HUES48 (cell line): ENCODE measurements around the gene WDR18.
A peak's percentile ranks its signal among the peaks of the same experiment; 100 is the strongest.

Experiments used
- H3K27ac ChIP-seq: one replicate; pipeline ENCODE4 v1.7.0; 2013; ENCODE audit warnings: low read depth, low read length, inconsistent platforms
- H3K27me3 ChIP-seq: 2 replicates; pipeline ENCODE4 v1.6.1; 2013; ENCODE audit warnings: mild to moderate bottlenecking, low read length; ENCODE audit not compliant: control insufficient read depth, insufficient read depth
- H3K36me3 ChIP-seq: 2 replicates; pipeline ENCODE4 v1.6.1; 2013; ENCODE audit warnings: low read length; ENCODE audit not compliant: control insufficient read depth, insufficient read depth
- H3K4me1 ChIP-seq: 2 replicates; pipeline ENCODE4 v1.6.1; 2013; ENCODE audit warnings: mild to moderate bottlenecking, low read length; ENCODE audit not compliant: control insufficient read depth, insufficient read depth
- H3K4me3 ChIP-seq: 2 replicates; pipeline ENCODE4 v1.5.1; 2013; ENCODE audit warnings: mild to moderate bottlenecking, low read depth, low read length
- H3K9ac ChIP-seq: 2 replicates; pipeline ENCODE4 v1.6.1; 2013; ENCODE audit warnings: mild to moderate bottlenecking, low read depth, low read length, moderate library complexity
- H3K9me3 ChIP-seq: 2 replicates; pipeline ENCODE4 v1.6.1; 2013; ENCODE audit warnings: low read length; ENCODE audit not compliant: control insufficient read depth, insufficient read depth

The WDR18 gene

GRCh38 chr19:988510-988909, 4.4 kb downstream of the WDR18 start:
- Histone ChIP-seq H3K36me3 (peaks cover 43% of the 10 kb centered on the region), H3K27me3 (no peaks in the 10 kb centered on the region), H3K4me1 (peaks cover 3% of the 10 kb centered on the region; the same call in 1 of the 2 replicates)

DNA sequence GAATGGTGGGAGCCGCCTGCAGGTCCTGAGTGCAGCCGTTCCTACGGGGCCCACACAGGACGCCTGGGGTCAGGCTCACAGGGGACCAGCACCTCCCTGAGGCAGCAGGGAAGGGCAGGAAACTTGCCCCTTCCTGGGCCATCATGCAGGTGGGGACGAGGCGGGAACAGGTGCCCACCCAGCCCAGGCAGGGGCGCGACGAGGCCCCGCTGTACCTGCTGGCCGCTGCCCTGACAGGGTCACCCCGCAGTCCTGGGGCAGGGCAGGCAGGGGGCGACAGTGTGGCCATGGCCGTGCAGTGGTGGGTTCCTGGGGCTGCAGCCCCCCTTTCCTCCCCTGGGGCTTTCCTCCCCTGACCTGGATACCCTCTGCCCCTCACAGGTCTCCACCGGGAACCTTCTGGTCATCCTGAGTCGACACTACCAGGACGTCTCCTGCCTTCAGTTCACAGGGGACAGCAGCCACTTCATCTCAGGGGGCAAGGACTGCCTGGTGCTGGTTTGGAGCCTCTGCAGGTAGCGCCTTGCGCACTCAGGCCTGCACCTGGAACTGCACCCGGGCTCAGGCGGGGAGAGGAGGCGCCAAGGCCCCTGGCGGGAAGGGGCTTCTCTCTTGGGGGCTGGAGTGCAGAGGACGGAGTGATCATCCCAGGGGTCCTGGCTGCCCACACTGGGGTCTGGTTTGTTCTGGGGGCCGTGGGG, 5.4 kb downstream of the WDR18 start:
- H3K27me3 ChIP-seq = no peaks in the 10 kb centered on the region
- no peak overlapping the region for H3K4me3 ChIP-seq
- no peak overlapping the region for H3K27ac ChIP-seq
- H3K36me3 ChIP-seq = peaks cover 47% of the 10 kb centered on the region
- H3K4me1 ChIP-seq = no peaks in the 10 kb centered on the region; the same call in 1 of the 2 replicates
- no peak overlapping the region for H3K9ac ChIP-seq
- H3K9me3 ChIP-seq = no peaks in the 10 kb centered on the region

More at GRCh38 chr19:988510-988909, 4.4 kb downstream of the WDR18 start:
- Histone ChIP-seq H3K9me3 (no peaks in the 10 kb centered on the region), H3K4me3 (no peak overlapping the region), H3K9ac (no peak overlapping the region), H3K27ac (no peak overlapping the region)

GRCh38 chr19:990119-990571, 6.0 kb downstream of the WDR18 start:
- H3K27me3 ChIP-seq = no peaks in the 10 kb centered on the region
- H3K9me3 ChIP-seq = no peaks in the 10 kb centered on the region
- H3K4me3 ChIP-seq = no peak overlapping the region
- H3K4me1 ChIP-seq = no peaks in the 10 kb centered on the region; the same call in 1 of the 2 replicates
- peaks cover 47% of the 10 kb centered on the region for H3K36me3 ChIP-seq
- H3K9ac ChIP-seq = no peak overlapping the region
- H3K27ac ChIP-seq = no peak overlapping the region

DNA sequence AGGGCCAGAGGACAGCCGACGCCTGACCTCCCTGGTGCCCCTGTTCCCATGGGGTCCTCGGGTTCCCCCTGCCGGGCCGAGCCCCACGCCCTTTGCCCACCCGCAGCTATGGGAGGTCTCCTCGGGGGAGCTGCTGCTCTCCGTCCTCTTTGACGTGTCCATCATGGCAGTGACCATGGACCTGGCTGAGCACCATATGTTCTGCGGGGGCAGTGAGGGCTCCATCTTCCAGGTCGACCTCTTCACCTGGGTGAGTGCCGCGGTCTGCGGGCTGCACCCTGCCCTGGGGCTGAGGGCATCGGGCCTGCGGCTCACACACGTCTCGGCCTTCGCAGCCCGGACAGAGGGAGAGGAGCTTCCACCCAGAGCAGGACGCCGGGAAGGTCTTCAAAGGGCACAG, 6.6 kb downstream of the WDR18 start:
- Histone ChIP-seq H3K9ac (no peak overlapping the region), H3K27me3 (no peaks in the 10 kb centered on the region), H3K4me3 (no peak overlapping the region), H3K36me3 (peaks cover 44% of the 10 kb centered on the region), H3K27ac (peak overlapping the region; percentile 28), H3K9me3 (no peaks in the 10 kb centered on the region), H3K4me1 (no peaks in the 10 kb centered on the region; the same call in 1 of the 2 replicates)

DNA sequence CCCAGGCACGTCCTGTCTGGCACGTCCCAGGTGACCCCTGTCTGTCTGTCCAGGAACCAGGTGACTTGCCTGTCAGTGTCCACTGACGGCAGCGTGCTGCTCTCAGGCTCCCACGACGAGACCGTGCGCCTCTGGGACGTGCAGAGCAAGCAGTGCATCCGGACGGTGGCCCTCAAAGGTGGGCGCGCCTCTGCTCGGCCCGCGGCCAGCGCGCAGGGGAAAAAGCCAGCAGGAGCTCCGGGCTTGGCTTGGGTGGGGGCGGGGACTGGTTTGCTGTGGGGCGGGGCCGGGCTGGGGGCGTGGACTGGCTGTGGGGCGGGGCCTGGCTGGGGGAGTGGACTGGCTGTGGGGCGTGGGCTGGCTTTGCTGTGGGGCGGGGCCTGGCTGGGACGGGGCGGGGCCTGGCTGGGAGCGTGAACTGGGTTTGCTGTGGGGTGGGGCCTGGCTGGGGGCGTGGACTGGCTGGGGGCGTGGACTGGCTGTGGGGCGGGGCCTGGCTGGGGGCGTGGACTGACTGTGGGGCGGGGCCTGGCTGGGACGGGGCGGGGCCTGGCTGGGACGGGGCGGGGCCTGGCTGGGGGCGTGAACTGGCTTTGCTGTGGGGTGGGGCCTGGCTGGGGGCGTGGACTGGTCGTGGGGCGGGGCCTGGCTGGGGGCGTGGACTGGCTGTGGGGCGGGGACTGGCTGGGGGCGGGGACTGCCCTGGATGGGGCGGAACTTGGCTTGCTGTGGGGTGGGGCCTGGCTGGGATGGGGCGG, 7.2 kb downstream of the WDR18 start:
- H3K9me3 ChIP-seq = no peaks in the 10 kb centered on the region
- H3K4me3 ChIP-seq = no peak overlapping the region
- H3K36me3 ChIP-seq = peaks cover 38% of the 10 kb centered on the region
- no peaks in the 10 kb centered on the region for H3K27me3 ChIP-seq
- H3K4me1 ChIP-seq = no peaks in the 10 kb centered on the region; the same call in 1 of the 2 replicates
- H3K9ac ChIP-seq = no peak overlapping the region
- peak overlapping the region; percentile 28 for H3K27ac ChIP-seq

- Histone ChIP-seq H3K27me3 (peaks cover under 1% of the 10 kb centered on the region; the same call in 1 of the 2 replicates), H3K4me3 (no peak overlapping the region), H3K4me1 (no peaks in the 10 kb centered on the region; the same call in 1 of the 2 replicates), H3K9me3 (no peaks in the 10 kb centered on the region), H3K9ac (no peak overlapping the region), H3K36me3 (peaks cover 31% of the 10 kb centered on the region), H3K27ac (no peak overlapping the region)
These were observed 8.0 kb downstream of the WDR18 start for GRCh38 chr19:991932-992669.

DNA sequence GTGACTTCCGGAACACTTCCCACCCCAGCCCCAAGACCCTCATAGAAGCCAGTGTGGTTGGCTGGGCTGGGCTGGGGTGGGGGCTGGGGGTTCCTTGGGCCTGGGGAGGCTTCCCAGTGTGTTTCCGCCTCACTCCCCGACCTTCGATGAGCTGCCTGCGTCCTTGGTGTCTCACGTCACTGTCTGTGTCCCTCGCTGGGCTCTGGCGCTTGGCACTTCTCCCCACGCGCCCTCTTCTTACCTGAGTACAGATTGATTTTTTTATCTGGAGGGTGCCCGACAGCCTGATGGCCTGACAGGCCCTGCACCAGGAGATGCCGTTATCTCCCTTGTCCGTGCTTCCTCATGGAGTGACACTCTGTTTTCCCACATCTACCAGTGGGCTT, 8.5 kb downstream of the WDR18 start:
- Histone ChIP-seq H3K4me1 (no peaks in the 10 kb centered on the region; the same call in 1 of the 2 replicates), H3K9me3 (no peaks in the 10 kb centered on the region), H3K36me3 (peaks cover 25% of the 10 kb centered on the region), H3K27me3 (peaks cover 7% of the 10 kb centered on the region; the same call in 1 of the 2 replicates), H3K4me3 (no peak overlapping the region), H3K27ac (no peak overlapping the region), H3K9ac (no peak overlapping the region)

- Histone ChIP-seq H3K27ac (no peak overlapping the region), H3K9me3 (no peaks in the 10 kb centered on the region), H3K4me3 (no peak overlapping the region), H3K27me3 (peaks cover 14% of the 10 kb centered on the region), H3K4me1 (no peaks in the 10 kb centered on the region; the same call in 1 of the 2 replicates), H3K36me3 (peaks cover 25% of the 10 kb centered on the region), H3K9ac (no peak overlapping the region)
These were observed 9.3 kb downstream of the WDR18 start for GRCh38 chr19:993361-993830.

GRCh38 chr19:993831-994393, 9.8 kb downstream of the WDR18 start:
- Histone ChIP-seq H3K4me3 (no peak overlapping the region), H3K9me3 (no peaks in the 10 kb centered on the region), H3K36me3 (peaks cover 22% of the 10 kb centered on the region), H3K9ac (no peak overlapping the region), H3K27me3 (peaks cover 15% of the 10 kb centered on the region), H3K4me1 (no peaks in the 10 kb centered on the region; the same call in 1 of the 2 replicates), H3K27ac (no peak overlapping the region)

DNA sequence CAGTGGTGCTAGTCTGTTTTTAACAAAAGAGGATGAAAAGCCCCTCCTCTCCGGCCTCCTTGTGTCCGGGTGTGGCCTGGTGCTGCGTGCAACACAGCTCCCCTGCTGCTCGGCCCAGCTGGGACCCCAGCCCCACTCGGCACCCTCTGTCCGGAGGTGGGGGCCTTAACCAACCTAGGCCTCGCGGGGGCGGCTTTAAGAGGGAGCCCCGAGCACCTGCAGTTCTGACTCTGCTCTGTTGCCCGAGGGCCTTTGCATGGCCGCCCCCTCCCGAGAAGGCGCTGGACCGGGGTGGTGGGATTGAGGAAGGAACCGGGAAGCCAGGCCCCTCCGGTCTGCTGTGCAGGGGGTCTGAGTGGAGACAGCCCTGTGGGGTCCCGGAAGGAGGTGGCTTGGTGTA, 10.4 kb downstream of the WDR18 start:
- Histone ChIP-seq H3K9me3 (no peaks in the 10 kb centered on the region), H3K9ac (no peak overlapping the region), H3K27me3 (peaks cover 19% of the 10 kb centered on the region), H3K4me1 (no peaks in the 10 kb centered on the region; the same call in 1 of the 2 replicates), H3K4me3 (no peak overlapping the region), H3K27ac (no peak overlapping the region), H3K36me3 (peaks cover 22% of the 10 kb centered on the region)
